Stimulated activated CD8-positive, alpha-beta memory T cell treated with anti-CD3 and anti-CD28 coated beads, Interleukin-15, amount 100 ng/mL, for 4 hours (primary cell): ENCODE measurements around the gene HCRT.

ENCODE experiments used
- DNase-seq, 2 donors: peaks; one replicate each; pipeline ENCODE4 v3.0.0-alpha.2; 2020; ENCODE audit warnings: low read depth in 2 of 2

The HCRT gene

DNA sequence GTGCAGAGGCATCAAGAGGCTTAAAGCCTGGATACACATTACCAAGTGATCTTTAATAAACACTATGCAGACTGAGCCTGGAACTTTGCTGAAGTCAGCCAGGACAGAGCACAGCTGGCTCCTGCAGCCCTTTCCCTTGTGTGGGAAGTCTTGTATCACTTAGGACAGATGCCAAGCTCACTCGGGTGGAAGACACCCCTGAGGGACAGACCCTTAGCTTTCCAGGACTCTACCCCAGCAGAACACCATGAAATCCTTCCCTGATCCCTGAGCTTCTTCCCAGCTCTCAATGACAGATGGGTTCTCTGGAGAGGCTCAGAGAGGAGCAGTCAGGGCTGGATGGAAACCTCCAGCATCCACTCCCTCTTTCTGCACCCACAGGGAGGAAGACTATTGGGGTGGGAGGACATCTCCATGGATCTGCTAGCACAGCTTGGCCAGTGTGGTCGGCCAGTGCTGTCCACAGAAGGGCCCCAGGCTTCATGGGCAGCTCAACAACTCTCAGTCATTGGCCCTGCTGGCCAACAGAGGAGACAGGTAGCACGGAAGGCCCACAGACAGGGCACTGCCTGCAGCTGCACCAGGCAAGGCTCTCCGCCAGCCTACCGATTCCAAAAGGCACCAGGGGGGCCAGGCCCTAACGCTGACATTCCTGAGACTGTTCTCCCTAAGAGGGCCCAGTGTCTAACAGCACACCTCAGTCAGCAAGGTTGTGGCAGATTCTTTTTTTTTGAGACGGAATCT is 46.3 kb downstream of the HCRT start:
- DNase-seq = no peak

GRCh38 chr17:42136654-42137051 is 48.6 kb downstream of the HCRT start:
- no peak for DNase-seq

DNA sequence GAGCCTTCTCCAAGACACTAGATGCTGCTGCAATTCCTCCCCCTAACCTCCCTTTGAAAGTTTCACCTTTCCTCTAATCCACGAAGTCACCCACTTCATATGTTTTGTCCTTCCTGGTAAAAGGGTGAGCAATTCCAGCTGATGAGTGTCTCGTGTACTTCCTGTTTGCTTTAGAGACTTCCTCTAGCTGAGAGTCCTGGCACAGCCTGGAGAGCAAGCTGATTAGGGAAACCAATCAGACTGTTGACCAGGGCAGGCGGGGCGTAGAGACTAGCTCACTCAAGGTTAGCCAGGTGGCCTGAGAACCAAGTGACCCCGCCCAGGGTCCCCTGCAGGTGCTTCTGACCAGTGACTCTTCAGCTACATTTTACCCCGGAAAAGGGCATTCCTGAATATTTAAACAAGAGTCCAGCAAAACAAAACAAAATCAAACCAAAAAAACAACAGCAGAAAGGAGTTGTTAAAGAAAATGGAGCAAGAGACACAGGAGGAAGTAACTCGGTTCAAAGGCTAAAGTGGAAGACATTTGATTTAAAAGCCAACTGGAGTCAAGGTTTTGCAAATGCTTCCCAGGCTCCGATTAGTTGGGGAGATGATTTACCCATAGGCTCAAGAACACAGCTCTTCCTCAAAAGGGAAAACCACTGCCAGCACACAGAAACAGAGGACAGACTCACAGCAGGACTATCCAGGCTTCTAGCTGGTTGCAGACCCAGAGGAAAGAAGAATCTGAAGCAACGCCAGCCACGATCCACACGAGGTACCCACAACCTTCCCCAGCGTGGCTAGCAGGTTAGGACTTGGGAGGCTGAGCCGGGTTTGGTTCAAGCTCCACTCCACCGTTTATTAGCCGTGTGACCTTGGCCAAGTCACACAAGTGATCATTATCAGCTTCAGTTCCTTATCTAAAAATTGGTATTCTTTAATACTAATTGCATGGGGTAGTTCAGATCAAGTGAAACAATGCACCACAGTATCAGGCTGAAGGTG is 49.3 kb downstream of the HCRT start:
- DNase-seq = no peak

DNA sequence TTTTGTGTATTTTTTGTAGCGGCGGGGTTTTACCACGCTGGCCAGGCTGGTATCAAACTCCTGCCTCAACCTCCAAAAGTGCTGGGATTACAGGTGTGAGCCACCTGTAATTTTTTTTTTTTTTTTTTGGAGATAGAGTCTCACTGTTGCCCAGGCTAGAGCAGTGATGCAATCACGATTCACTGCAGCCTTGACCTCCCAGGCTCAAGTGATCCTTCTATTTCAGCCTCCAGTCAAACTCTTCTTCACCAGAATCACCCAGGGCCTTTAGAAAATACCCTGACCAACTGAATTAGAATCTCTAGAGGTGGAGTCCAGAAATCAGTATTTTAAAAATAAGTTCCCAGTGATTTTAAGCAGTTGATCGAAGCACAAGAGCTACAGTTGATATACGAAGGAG is 50.1 kb downstream of the HCRT start:
- no peak for DNase-seq
